Ramos (cell line): Measurements from ENCODE around the gene NUB1.

Experiments used
- in situ Hi-C: fragments of 300-500 bp; cut with MboI; formaldehyde crosslinking; loops from one replicate; pipeline ENCODE4 v1.14.3; 2022; ENCODE audit warnings: low sequenced_read_pairs; ENCODE audit not compliant: unreplicated experiment

NUB1 gene

DNA sequence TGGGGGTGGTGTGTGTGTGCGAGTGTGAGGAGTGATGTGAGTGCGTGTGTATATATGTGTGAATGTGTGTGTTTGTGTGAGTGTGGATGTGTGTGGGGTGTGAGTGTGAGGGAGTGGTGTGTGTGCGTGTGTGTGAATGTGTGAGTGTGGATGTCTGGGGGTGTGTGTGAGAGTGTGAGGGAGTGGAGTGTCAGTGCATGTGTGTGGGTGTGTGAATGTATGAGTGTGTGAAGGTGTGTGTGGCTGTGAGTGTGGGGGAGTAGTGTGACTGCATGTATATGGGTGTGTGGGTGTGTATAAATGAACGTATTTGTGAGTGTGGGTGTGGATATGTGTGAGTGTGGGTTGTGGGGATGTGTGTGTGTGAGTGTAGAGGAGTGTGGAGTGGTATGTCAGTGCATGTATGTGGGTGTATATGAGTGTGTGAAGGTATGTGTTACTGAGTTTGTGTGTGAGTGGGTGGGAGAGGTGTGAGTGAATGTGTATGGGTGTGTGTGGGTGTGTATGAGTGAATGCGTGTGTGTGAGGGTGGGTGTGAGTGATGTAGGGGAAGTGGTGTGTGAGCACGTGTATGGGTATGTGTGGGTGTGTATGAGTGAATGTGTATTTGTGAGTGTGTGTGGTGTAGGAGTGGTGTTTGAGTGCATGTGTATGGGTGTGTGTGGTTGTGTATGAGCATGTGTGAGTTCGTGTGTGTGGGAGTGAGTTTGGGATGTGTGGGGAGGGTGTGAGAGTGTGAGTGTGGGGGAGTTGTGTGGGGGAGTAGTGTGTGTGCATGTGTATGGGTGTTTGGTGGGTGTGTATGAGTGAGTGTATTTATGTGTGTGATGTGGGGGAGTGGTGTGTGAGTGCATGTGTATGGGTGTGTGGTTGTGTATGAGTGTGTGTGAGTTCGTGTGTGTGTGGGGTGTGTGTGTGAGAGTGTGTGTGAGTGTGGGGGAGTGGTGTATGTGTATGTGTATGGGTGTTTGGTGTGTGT, 28.5 kb upstream of the NUB1 start:
- in situ Hi-C loops = no loop called here

DNA sequence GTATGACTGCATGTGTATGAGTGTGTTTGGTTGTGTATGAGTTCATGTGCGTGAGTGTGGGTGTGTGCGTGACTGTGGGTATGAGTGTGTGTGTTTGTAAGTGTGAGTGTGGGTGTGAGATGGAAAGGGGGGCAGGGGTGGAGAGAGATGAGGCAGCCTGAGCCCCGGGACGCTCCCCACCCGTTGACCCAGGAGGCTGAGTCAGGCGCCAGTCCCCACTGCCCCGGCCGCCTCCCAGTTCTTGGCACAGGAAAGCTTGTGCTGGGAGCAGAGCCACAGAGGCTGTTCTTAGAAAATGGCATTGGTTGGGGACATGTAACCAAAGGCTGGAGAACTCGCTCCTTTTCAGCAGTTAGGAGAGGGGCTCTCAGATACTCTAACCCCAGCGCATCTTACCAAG, 27.8 kb upstream of the NUB1 start:
- in situ Hi-C loops = no loop called here

DNA sequence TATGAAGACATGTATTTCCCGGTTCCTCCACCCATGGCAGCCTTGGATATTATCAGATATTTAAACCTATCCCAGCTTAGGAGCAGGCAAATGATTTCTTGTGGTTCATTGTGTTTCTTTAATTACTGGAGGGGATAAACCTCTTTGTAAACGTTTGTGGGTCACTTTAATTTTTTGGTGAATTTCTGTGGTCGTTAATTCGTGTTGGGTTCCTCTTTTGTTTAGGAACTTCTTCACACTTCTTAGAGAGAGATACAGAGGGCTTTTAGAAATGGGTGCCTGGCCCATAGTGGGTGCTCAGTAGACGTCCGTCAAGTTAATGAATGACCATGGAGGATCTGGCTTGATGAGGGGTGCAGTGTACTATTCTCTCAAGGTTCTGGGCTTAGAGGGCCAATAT, 27.2 kb upstream of the NUB1 start:
- in situ Hi-C loops = no loop called here

DNA sequence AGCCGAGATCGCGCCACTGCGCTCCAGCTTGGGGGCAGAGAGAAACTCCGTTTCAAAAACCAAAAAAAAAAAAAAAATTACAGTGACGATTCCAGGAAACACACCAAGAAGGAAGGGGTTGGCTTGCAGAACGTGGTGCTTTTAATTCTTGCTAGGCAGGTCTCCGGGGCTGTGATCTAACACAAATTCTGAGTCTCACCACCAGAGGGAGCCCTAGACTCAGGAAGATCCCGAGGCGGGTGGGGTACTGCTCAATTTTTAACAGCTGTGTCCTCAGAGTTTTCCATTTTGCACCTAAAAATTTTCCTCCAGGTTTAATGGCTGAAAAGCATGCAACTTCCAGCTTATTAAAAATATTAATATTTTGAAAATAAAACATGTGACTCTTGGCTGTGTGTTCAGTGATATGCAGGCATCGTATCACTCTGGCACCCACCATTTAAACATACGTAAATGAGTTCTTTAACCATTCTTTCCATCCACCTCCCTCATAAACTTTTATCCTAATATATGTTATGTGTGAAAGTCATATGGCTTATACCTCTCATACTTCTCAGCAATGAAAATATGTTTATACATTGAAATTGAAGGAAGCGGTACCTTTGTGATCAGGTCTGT, 26.5 kb upstream of the NUB1 start:
- in situ Hi-C loops = loop anchor here (5.0 kb wide), 1 partner anchor 37 kb away; no protein-coding TSS in a partner anchor

DNA sequence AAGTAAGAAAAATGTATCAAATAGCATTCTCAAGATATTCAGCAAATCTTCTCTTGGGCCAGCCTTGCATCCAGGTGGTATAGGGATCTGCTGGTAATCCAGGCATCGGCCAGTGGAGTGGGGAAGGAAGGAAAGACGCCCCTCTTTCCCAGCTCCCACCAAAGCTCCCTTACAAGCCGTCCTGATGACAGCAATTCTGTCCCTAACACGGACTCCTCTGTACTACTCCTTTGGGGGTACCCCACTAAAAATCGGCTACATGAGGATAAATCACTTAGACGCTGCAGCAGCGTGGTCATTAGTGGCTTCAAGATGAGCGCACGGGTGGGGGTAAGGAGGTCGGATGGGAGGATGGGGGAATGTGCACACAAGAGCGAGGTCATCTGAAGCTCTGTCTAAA, 24.7 kb upstream of the NUB1 start:
- in situ Hi-C loops = loop anchor here (5.0 kb wide), 1 partner anchor 35 kb away; no protein-coding TSS in a partner anchor

DNA sequence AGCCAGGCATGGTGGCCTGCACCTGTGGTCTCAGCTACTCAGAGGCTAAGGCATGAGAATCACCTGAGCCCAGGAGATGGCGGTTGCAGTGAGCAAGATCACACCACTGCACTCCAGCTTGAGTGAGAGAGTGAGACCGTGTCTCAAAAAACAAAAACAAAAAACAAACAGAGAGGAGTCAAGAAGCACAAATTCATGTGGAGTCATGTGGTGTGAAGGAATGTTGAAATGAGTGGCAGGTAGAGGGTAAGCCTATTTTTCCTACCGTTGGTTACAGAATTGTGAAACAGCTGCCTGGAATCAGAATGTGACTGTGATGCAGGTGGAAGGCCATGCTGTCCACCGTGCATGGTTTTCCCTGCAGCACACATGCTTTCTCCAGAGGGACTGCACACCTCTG, 23.7 kb upstream of the NUB1 start:
- in situ Hi-C loops = loop anchor here (5.0 kb wide), 1 partner anchor 34 kb away; no protein-coding TSS in a partner anchor

DNA sequence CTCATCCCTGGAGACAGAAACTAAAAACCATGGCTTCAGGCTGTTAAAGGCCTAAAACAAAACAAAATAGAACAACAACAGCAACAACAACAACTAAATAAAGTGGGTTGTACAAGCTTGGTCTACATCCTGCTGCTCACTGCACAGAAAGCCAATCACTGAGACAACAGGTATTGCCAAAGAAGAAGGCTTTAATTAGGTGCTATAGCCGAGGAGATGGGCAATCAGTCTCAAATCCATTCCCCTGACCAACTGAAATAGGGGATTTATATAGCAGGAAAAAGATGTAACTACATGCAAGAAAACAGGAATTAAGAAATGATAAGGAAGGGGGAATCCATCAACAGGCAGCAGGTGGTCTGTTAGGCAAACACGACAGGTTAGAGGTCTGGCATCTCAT, 22.4 kb upstream of the NUB1 start:
- in situ Hi-C loops = loop anchor here (5.0 kb wide), 1 partner anchor 33 kb away; no protein-coding TSS in a partner anchor

DNA sequence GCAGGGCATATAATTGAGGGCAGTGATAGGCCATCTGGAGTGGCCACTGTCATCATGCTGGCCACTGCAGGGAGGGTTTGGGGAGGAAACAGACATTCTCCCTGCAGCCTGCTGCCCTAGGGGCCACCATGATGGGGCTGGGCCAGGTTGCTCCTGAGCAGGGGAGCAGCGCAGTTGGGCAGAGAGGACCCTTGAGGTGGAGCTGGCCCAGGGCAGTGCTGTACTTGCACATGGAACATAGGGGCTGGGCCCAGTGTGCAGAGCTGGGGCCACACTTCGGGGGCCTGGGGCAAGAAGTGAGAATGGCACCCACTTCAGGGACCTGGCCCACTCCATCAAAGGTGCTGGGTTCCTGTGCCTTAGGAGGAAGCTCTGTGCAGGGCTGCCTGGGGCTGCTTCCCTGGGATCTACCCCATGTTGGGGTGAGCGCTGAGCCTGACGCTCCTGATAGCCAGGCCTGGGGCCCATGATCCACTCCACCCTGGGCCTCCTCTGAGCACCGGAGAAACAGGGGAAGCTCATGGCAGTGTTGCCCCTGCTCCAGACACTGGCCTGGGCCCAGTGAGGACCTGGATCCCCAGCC, 21.3 kb upstream of the NUB1 start:
- in situ Hi-C loops = no loop called here

DNA sequence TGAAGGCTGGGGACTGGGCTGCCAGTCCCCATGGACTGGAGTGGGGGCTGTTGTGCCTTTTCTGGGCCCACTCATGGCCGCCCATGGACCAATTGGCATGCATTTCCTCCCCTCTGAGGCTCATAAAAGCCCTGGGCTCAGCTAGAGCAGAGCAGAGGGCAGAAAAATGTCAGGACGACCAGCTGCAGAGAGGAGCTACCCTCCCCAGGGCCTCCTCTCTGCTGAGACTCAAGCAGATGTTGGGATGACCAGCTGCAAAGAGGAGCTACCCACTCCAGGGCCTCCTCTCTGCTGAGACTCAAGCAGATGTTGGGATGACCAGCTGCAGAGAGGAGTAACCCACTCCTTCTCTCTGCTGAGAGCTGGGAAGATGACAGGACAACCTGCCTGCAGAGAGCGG, 20.3 kb upstream of the NUB1 start:
- in situ Hi-C loops = no loop called here

DNA sequence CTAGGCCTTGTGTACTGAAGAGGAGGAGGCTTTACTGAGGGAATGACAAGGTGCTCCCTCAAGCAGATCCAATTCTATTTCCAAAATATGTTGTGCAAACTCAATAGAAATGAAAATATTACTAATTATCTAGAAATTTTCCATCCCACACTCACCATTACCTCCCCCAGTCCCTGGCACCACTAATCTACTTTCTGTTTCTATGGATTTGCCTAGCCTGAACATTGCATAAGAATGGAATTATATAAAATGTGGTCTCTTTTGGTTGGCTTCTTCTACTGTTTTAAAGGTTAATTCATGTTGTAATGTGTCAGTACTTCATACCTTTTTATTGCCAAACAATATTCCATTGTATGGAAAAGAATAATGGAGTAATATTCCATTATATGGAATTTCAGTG, 18.7 kb upstream of the NUB1 start:
- in situ Hi-C loops = no loop called here

DNA sequence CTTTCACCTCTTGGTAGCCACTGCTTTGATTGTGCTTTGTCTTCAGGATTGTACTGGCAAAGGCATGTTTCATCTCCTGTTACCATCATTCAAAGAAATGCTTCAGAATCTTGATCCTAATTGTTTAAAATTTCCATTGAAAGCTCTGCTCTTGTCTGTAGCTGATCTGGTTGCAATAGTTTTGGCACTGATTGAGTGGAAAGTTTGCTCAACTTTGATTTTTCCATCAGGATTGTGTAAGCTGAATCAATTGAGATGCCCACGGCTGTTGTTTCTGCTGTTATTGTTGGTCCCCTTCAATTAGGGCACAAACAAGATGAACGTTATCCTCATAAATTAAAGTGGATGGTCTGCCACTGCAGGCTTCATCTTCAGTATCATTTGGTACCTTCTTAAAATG, 14.6 kb upstream of the NUB1 start:
- in situ Hi-C loops = no loop called here

DNA sequence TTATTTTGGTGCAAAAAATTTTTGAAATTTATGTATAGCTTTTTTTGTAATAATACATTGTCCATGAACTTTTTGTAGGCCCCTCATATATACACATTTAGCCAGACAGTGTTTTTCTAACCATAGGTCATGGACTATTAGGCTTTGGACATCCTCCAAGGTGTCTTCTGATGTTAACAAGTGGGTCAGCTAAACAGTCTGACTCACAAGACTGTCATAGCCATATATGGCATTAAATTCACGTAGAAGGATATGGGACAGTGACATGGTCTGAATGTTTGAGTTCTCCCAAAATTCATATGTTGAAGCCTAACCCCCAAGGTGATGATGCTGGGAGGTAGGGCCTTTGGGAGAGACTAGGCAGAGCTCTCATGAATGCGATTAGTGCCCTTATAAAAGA, 14.0 kb upstream of the NUB1 start:
- in situ Hi-C loops = no loop called here

DNA sequence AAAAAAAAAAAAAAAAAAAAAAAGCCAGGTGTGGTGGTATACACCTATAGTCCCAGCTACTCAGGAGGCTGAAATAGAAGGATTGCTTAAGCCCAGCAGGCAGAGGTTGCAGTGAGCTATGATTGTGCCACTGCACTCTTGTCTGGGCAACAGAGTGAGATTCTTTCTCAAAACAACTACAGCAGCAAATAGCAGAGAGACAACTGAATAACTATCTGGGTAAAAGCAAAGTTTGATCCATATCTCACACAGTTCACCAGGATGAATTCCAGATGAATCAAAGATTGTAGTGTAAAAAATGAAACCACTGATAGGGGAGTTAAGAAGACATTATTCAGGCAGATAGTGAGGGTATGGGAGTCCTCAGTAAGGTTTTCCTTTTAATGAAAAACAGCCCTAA, 11.4 kb upstream of the NUB1 start:
- in situ Hi-C loops = no loop called here

DNA sequence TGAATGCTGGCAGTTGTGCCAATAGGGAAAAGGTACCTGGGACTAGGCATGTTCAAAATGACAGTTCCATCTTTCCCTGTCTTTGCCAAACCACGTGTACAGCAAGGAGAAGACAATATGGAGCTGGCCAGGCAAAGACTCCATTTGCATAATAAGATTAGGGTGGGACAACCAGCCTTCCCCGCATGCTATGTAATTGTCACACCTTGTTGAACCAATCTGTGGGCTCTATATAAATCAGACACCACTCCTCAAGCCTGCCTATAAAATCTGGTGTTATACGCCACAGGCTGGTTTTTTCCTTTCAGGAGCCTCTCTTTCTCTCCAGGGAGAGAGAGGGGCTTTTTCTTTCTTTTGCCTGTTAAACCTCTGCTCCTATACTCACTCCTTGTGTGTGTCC, 11.0 kb upstream of the NUB1 start:
- in situ Hi-C loops = no loop called here

DNA sequence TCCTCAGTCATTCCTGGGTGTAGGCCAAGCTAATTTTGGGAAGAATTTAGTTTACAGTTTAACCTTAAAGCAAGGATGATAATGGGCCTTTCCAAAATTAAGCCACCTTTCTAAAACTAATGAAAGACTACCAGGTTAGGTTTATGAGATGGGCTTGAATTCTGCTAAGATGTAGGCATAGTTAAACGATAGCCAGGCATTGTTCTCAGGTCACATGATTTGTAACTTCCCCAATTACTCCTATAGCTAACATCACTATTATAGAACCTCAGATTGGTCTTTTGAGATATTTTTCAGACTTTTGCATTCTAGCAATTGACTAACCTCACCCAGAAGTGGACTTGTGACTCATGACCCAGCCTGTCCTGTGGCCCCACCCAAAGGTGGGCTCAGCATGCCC, 7.0 kb upstream of the NUB1 start:
- in situ Hi-C loops = no loop called here

DNA sequence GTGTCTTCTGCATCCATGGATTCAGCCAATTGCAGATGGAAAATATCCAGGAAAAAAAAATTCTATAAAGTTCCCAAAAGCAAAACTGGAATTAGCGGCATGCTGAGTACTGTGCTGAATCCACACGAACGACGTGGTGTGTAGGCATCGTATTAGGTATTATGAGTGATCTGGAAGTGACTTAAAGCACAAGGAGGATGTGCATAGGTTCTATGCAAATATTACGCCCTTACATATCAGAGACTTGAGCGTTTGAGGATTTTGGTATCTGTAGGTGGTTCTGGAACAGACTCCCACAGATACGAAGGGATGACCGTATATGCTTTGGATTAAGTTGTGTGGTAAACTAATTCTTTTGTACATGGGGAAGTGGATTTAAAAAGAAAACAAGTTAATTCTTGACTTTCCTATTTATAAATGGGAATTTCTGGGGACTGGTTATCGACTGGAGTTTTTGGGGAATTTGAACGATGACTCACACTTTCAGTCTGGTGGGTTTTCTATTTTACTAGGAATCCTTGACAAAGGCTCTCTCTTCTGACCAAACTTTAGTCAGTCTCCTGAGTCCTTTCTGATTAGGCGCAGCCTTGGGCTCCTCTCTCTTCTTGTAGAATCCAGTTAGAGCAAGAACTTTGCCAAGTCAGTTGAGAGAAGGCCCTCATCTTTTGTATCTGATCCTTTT, 5.4 kb upstream of the NUB1 start:
- in situ Hi-C loops = no loop called here

DNA sequence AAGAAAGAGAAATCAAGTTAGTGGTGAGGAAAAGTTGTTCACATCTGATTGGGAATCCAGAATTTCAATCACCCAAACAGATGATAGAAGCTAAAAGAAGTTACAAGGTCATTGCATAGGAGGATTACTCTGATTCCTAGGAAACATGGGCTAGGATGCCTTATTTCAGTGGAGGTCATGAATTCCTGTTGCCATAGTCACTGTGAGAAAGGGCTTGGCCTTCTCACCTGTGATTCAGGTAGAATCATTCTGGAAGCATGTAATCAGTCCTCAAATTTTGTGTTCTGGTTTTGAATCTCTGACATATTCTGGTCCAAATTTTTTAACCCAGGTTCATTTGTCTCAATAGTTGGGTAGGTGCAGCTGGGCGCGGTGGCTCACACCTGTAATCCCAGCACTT, 4.3 kb upstream of the NUB1 start:
- in situ Hi-C loops = no loop called here

DNA sequence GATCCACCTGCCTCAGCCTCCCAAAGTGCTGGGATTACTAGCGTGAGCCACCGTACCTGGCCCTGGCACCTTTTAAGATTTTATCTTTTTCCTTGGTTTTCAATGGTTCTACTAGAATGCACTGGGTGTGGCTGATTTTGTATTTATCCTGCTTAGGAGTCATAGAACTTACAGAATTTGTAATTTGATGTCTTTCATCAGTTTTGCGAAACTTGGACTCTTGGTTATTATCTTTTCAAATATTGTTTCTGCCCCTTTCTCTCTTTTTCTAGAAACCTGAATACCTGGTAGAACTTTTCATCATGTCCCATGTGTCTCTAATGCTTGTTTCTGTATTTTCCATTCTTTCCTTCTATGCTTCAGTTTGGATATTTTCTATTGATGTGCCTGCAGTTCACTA, 2.8 kb upstream of the NUB1 start:
- in situ Hi-C loops = no loop called here

DNA sequence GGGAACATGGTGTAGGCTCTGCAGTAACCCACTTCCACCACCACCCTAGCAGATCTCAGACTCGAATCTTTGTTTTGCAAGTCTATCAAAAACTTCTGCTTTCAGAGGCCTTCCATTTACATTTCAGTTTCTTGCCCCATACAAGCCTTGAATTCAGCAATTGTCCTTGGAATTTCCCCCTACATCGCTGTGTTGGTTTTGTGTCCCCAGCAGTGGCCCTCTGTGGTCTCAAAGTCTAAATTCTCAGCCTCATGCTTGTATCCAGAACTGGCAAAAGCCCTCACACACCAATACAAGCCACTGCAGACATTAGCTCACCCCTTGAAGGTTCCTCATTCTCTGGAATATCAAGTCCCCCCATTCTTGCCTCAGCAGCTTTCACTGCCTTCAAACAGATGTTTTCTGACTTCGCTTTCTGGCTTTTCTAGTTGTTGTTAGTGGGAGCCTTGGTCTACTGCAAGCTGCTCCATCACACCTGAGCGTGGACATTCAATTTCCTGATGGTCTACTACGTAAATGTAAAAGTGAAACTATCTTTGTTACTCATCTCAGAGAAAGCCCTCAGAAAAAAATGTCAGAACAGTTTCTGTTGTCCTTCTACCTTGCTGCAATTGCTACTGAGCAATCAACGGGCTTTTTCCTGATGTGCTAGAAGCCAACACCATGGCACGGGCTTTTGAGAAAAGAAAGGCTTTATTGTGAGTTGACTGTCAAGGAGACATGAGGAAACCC, 1.8 kb upstream of the NUB1 start:
- in situ Hi-C loops = no loop called here

DNA sequence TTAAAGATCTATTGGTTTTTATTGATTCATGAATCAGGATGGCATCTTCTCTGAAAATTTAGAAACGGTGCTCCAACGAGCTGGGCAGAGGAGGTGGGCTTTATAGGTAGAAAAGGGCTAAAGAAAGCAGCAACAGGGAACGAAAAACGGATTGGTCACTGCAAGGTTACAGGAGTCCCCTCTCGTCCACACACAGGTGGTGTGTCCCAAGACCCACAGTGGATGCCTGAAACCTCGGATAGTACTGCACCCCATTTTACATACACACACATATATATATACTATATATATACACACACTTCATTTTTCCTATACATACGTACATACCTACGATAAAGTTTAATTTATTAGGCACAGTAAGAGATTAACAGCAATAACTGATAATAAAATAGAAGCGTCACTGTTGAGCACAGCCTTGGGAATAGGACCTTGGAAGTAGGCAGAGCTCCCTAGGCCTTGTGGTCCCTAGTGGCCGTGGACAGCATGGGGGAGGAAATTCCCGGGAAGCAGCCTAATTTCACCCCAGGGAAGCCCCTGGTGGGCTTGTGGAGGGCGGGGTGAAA, 737 bp upstream of the NUB1 start:
- in situ Hi-C loops = no loop called here
